Measurements from ENCODE around the gene ACSL3.
"Not testable (repeated sequence)": the region's sequence is repeated elsewhere in the genome, so short reads cannot be mapped to it uniquely, and the experiment has no call there.

The ACSL3 gene

DNA sequence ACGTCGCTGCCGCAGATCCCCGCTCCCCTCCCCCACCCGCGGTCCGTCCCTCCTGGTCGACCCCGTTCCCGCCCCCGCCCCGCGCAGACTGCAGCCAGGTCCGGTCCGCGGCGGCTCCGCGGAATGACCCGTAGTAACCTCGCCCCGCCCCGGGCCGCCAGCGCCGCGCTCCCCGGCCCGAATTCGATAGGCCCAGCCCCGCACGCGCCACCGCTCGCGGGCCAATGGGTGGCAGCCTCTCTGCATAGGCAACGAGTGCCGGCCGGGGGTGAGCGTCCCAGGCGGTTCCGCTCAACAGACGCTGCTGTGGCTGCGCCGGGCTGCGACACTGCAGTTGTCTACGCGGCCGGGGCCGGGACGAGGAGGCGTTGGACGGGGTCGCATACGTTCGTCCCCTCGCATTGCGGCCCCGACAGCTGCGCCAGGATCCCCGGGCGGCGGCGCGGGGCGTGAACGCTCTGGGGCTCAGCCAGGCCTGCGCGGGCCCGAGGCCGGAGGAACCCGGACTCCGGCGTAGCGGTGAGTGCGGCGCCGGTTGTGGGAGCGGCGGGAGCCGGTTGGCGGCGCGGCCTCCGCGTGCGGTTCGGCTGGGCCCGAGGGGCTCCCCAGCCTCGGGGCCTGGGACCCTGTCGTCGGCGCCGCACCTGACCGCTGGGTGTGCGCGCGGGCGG is at the start of gene ACSL3:
TSS of gene ACSL3 (plus strand) at position 297 of the 671 bp plus-strand sequence. CDS start 47,737 bp downstream, outside the sequence.
- DNase-seq, result peak; percentile 92

GRCh38 chr2:222811828-222812227 is 49.0 kb upstream of the ACSL3 start:
- no peak for DNase-seq

GRCh38 chr2:222813177-222813843 is 47.5 kb upstream of the ACSL3 start:
- no peak for DNase-seq

- no peak for DNase-seq
These were observed 41.0 kb upstream of the ACSL3 start for GRCh38 chr2:222819722-222820333.

DNA sequence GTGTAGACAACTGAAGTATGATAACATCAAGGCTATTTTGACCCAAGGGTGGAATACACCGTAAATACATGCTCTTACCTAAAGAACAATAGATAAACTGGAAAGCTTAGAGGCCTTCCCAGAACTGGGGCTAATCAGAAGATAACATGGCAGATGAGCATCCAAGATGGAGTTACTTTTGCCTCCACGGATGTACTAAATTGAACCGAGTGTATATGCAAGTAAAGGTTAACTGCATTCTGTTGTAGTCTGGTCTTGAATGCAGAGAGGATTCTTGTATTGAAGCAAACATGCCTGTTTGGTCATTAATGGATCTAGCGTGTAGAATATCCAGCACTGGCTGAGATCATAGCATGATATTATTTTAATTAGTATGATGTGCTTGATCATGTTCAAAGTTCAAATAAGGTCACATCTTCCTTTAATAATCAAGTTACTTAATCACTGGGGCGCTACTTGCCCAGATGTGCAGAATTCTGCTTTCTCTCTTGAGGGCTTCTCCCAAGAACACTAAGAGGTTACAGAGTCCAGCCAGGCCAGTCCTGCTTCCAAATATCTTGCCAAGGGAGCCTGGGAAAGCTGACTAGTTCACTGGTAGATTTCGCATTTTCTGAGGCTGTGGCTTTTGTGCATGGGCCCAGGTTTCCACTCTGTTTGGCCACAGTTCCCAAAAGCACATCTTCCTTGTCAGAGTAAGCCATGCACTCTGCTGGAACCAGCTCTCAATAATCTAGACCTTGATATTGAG is 37.5 kb upstream of the ACSL3 start:
- no peak for DNase-seq

GRCh38 chr2:222825031-222825430 is 35.8 kb upstream of the ACSL3 start:
- DNase-seq, result no peak

GRCh38 chr2:222827417-222827816 is 33.4 kb upstream of the ACSL3 start:
- DNase-seq, result no peak

DNA sequence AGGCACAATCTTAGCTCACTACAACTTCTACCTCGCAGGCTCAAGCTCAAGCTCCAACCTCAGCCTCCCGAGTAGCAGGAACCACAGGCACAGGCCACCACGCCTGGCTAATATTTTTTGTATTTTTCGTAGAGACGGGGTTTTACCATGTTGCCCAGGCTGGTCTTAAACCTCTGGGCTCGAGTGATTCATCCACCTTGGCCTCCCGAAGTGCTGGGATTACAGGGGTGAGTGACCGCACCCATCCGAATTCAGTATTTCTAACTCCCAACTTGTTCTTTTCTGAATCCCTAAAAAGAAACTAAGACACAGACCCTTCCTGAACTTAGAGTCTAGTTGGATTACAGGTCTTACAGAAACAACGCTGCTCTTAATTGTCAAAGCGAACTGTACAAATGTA is 32.3 kb upstream of the ACSL3 start:
- DNase-seq, result no peak

- DNase-seq, result no peak
These were observed 30.7 kb upstream of the ACSL3 start for GRCh38 chr2:222830164-222830563.

GRCh38 chr2:222833410-222833809 is 27.4 kb upstream of the ACSL3 start:
- DNase-seq, result no peak

DNA sequence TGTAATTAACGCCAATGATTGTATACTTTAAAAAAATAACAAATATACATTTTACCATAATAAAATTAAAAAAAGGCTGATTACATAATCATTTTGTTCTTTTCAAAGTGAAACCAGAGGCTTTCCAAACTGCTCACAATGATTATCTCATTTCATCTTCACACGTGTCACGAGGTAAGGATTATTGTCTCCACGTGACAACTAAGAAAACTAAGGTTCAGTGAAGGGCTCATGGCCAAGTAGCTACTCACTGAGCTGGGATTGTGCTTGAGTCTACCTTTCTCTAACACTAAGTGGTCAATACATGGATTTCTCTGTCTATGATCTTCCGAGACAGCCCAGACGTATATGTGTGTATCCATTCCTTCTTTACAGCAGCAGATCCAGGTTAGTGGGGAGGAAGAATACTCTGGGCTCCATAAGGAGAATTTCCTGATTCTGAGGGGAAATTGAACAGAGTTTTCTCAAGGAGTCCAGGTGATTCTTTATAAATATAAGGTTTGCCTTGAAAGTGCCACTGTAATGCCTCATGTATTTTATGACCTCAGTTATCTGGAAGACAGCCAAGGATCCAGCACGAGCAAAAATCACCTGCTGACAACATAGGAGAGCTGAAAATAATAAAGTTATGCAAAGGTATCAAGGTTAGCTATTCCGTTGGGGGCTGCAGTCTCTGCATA is 25.6 kb upstream of the ACSL3 start:
- peak; percentile 17 for DNase-seq

GRCh38 chr2:222835823-222836151 is 25.0 kb upstream of the ACSL3 start:
- DNase-seq, result no peak

GRCh38 chr2:222837643-222838056 is 23.2 kb upstream of the ACSL3 start:
- no peak for DNase-seq

DNA sequence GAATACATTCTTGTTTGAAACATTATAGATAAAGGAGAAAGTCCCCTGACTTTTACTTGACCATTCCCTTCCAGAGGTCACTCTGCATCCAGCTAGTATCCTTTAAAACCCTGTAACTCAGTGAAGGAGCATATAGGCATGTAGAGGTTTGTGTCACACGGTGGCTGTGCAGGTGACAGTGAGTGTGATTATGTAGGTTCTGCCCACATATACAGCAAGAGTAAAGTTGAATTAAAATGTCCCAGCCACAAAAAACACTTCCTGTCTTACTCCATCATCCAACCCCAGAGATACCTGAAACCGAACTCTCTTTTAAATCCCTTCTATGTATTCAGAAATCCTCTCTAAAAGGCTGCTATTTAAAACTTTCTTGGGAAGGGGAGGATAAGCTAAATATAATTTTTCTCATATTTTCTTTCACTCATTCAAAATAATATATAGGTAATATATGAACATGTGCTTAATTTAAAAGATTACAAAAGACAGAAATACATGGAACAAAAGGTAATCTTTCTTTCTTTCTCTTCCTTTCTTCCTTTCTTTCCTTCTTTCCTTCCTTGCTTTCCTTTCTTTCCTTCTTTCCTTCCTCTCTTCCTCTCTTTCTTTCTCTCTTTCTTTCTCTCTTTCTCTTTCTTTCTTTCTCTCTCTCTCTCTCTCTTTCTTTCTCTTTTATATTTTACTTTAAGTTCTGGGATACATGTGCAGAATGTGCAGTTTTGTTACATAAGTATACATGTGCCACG is 20.6 kb upstream of the ACSL3 start:
- no peak for DNase-seq

- DNase-seq, result no peak
These were observed 18.2 kb upstream of the ACSL3 start for GRCh38 chr2:222842491-222843174.

DNA sequence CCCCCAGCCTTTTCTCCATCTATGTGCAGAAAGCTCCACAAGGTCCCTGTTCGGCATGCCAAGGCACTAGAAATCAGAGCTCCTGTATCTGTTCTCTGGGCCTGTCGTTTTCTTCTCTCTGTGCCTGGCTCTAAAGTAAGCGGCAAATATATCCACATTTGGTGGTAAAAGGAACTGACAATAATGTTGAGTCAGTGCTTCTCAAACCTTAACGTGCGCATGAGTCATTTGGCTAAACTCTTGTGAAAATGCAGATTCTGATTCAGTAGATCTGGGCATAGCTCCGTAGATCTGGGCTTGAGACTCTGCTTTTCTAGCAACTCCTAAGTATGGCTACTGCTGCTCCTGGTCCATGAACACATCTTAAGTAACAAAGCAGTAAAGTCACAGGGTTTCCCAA is 16.5 kb upstream of the ACSL3 start:
- DNase-seq, result no peak

DNA sequence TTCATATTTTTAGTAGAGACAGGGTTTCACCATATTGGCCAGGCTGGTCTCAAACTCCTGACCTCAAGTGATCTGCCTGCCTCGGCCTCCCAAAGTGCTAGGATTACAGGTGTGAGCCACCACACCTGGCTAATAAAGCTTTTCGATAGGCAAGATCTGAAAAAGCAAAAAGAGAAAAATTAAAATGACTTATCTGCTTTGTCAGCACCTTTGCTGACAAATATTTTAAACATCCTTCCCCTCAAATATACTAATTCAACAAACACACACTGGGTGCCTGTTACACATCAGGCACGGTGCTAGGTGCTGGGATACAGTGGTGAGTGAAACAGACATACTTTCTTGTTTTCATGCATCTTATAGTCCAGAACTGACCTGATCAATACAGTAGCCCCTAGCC is 15.5 kb upstream of the ACSL3 start:
- DNase-seq, result not testable (repeated sequence)

DNA sequence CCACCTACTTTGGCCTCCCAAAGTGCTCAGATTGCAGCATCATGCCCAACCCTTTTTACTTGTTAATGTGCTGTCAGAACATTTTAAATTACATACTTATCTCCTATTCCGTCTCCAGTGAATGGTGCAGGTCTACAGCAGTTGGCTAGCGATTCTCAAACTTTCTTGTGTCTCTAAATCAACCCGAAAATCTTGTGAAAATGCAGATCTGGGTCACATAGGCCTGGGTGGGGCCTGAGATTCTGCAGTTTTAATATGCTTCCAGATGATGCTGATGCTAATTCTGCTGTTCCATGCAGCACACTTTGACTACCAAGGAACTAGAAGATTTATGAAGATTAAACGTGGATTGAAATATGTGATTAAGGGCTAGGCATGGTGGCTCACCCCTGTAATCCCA is 14.8 kb upstream of the ACSL3 start:
- DNase-seq, result no peak

DNA sequence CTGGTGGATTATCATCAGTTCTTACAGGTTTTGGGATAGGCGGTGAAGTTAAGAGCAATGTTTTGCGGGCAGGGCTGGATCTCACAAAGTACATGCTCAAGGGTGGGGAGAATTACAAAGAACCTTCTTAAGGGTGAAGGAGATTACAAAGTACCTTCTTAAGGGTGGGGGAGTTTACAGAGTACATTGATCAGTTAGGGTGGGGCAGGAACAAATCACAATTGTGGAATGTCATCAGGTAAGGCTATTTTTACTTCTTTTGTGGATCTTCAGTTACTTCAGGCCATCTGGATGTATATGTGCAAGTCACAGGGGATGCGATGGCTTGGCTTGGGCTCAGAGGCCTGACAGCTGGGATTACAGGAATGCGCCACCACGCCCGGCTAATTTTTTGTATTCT is 12.8 kb upstream of the ACSL3 start:
- not testable (repeated sequence) for DNase-seq

DNA sequence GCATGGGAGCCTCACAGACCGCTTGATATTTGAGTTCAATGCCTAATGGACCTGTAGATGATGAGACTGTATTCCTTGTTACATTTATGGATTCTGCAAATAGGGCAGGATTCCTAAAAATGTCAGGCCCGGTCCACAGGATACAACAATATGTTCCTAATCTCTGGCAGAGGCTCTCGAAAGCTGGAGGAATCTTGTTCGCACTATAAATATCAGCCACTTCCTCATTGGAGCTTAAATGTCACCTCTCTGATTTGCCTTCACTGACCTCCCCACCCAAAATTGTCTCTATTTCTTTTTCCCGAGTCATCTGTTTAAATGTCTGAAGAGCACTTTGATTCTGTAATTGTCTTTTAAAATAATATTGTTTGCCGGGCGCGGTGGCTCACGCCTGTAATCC is 12.0 kb upstream of the ACSL3 start:
- no peak for DNase-seq

DNA sequence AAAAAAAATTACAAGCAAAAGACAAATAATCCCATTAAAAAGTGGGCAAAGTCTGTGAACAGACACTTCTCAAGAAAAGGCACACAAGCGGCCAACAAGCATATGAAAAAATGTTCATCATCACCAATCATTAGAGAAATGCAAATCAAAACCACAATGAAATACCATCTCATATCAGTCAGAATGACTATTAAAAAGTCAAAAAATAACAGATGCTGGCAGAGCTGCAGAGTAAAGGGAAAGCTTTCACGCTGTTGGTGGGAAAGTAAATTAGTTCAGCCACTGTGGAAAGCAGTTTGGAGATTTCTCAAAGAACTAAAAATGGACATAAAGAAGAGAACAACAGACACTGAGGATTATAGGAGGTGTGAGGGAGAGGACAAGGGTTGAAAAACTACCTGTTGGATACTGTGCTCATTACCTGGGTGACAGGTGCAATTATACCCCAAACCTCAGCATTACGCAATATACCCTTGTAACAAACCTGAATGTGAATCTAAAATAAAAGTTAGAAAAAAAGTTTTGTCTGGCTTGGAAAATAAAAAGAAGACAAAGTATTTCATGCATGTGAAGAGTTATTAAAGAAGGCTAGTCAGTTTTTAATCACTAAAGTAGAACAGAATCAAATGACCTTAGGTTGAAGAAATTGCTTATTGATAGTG is 8.7 kb upstream of the ACSL3 start:
- no peak for DNase-seq

Measured in RPMI8226 (cell line).